ENCODE measurements around the gene SPATA25. TPM values are rescaled to one million over a fixed set of nuclear protein-coding genes. Genes with fewer than 3 reads are reported as not detected.
"Not testable (repeated sequence)": the region's sequence is repeated elsewhere in the genome, so short reads cannot be mapped to it uniquely, and the experiment has no call there.

SPATA25 gene
- total RNA-seq, 1 donor from 2014 or later, result 1.3 TPM

- peaks cover 13% of the 10 kb centered on the region for H3K4me1 ChIP-seq
- no peaks in the 10 kb centered on the region for H3K9me3 ChIP-seq
- no peaks in the 10 kb centered on the region for H3K27me3 ChIP-seq
- intact Hi-C loops (cut with DNase I), result no loop called here
- H3K4me3 ChIP-seq, result no peak overlapping the region
- no peak overlapping the region for H3K27ac ChIP-seq
- ATAC-seq (no peak), DNase-seq (no peak)
- no peak for TF ChIP-seq CTCF (IDR thresholded peaks at IDR 0.05)
- peaks cover 40% of the 10 kb centered on the region for H3K36me3 ChIP-seq
These were observed 4.8 kb downstream of the SPATA25 start for GRCh38 chr20:45882469-45883099.

- H3K27me3 ChIP-seq, result no peaks in the 10 kb centered on the region
- DNase-seq (peak; percentile 99), ATAC-seq (peak; percentile 99)
- peaks cover 34% of the 10 kb centered on the region for H3K36me3 ChIP-seq
- peaks cover 13% of the 10 kb centered on the region for H3K4me1 ChIP-seq
- peak within 1 kb of the TSS; percentile 83 for H3K27ac ChIP-seq
- H3K4me3 ChIP-seq, result peak within 1 kb of the TSS; percentile 80
- H3K9me3 ChIP-seq, result no peaks in the 10 kb centered on the region
- intact Hi-C loops (cut with DNase I), result no loop called here
- no peak for TF ChIP-seq CTCF (IDR thresholded peaks at IDR 0.05)
These were observed 6.2 kb downstream of the SPATA25 start, which contains the start of gene ZSWIM1 for GRCh38 chr20:45880988-45881788. TSS of gene ZSWIM1 (plus strand) at chr20:45881227. CDS start at chr20:45882593, 1,366 bp downstream.

GRCh38 chr20:45878076-45878761 lies 9.2 kb downstream of the SPATA25 start:
- intact Hi-C loops (cut with DNase I), result no loop called here
- no peaks in the 10 kb centered on the region for H3K27me3 ChIP-seq
- H3K9me3 ChIP-seq, result no peaks in the 10 kb centered on the region
- no peak overlapping the region for H3K4me3 ChIP-seq
- DNase-seq, result no peak
- ATAC-seq, result no peak
- peaks cover 13% of the 10 kb centered on the region for H3K4me1 ChIP-seq
- TF ChIP-seq CTCF (IDR thresholded peaks at IDR 0.05), result no peak
- H3K27ac ChIP-seq, result no peak overlapping the region
- H3K36me3 ChIP-seq, result peaks cover 27% of the 10 kb centered on the region

GRCh38 chr20:45874576-45874975 lies 12.8 kb downstream of the SPATA25 start:
- no peak for ATAC-seq

GRCh38 chr20:45874104-45874481 lies 13.3 kb downstream of the SPATA25 start:
- H3K4me3 ChIP-seq; intact Hi-C loops (cut with DNase I): not testable (repeated sequence)

More at GRCh38 chr20:45874576-45874975, 12.8 kb downstream of the SPATA25 start:
- no peak overlapping the region for H3K4me3 ChIP-seq
- H3K27ac ChIP-seq, result no peak overlapping the region
- no peaks in the 10 kb centered on the region for H3K9me3 ChIP-seq
- peaks cover 18% of the 10 kb centered on the region for H3K36me3 ChIP-seq
- intact Hi-C loops (cut with DNase I), result no loop called here
- no peaks in the 10 kb centered on the region for H3K4me1 ChIP-seq
- no peak for TF ChIP-seq CTCF (IDR thresholded peaks at IDR 0.05)
- H3K27me3 ChIP-seq, result no peaks in the 10 kb centered on the region
- no peak for DNase-seq

More at GRCh38 chr20:45874104-45874481, 13.3 kb downstream of the SPATA25 start:
- not testable (repeated sequence) for H3K9me3 ChIP-seq, H3K27me3 ChIP-seq, ATAC-seq, DNase-seq, H3K4me1 ChIP-seq, H3K27ac ChIP-seq
- peaks cover 18% of the 10 kb centered on the region for H3K36me3 ChIP-seq

All from upper lobe of right lung (tissue), 1 donor.